Measurements from ENCODE around the gene CPEB3.

GRCh38 chr10:92327445-92328433 lies 36.9 kb upstream of the CPEB3 start:
- TF ChIP-seq, protein P1, sequence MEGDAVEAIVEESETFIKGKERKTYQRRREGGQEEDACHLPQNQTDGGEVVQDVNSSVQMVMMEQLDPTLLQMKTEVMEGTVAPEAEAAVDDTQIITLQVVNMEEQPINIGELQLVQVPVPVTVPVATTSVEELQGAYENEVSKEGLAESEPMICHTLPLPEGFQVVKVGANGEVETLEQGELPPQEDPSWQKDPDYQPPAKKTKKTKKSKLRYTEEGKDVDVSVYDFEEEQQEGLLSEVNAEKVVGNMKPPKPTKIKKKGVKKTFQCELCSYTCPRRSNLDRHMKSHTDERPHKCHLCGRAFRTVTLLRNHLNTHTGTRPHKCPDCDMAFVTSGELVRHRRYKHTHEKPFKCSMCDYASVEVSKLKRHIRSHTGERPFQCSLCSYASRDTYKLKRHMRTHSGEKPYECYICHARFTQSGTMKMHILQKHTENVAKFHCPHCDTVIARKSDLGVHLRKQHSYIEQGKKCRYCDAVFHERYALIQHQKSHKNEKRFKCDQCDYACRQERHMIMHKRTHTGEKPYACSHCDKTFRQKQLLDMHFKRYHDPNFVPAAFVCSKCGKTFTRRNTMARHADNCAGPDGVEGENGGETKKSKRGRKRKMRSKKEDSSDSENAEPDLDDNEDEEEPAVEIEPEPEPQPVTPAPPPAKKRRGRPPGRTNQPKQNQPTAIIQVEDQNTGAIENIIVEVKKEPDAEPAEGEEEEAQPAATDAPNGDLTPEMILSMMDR (IDR thresholded peaks at IDR 0.05; ENCODE audit: borderline replicate concordance, extremely low read depth, low read length, poor library complexity, severe bottlenecking) = no peak
- no peak for TF ChIP-seq EZH2 (IDR thresholded peaks at IDR 0.05; ENCODE audit: borderline replicate concordance, low read depth, low read length, severe bottlenecking)
